RWPE1 (cell line): ENCODE measurements around the gene PDZRN4.

Experiments
- CTCF ChIA-PET: fragments of 350-600 bp; sonication (Branson Sonifier 250); formaldehyde crosslinking; extraction: SDS; loops from one replicate; lab custom pipeline; 2021; lab: Yijun Ruan, JAX
- POLR2A ChIA-PET: fragments of 400-600 bp; formaldehyde crosslinking; extraction: SDS; loops from one replicate; lab custom pipeline; 2020; ENCODE audit warnings: antibody characterized with exemption; ENCODE audit not compliant: low non-redundant PET; lab: Yijun Ruan, JAX
- DNase-seq: peaks from one replicate; pipeline ENCODE4 v3.0.0; 2012; ENCODE audit warnings: low spot score
- H3K27ac ChIP-seq: fragments of 450-650 bp; 2 replicates; pipeline ENCODE4 v1.5.1; 2017
- CTCF ChIP-seq: fragments of 450-650 bp; conservative IDR thresholded peaks from 2 replicates; pipeline ENCODE4 v1.5.1; 2017; ENCODE audit warnings: low read depth, mild to moderate bottlenecking

PDZRN4 gene

DNA sequence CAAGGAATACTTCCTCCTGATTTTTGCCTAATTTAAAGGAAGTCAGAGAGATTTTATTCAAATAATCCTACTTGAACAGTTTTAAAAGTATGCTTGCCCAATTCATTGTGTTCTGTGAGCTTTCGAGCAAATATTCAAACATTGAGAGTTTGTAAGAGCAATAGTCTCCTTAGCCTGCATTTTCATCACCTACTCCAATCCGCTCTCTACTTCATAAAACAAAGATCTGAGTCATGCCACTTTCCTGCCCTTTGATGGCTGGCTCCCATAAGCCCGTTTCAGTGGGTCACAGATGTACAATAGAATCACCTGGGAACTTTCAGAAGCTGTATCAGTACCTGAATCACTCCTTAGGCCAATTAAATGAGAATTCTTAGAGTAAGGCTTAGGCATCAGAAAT, 319.2 kb downstream of the PDZRN4 start:
- ChIA-PET POLR2A (no interaction called here), CTCF (interaction anchor here (0.6 kb wide), 1 partner anchor 18 kb away, joined by 4 read pairs; no protein-coding TSS in a partner anchor)
- no peak for DNase-seq
- no peak overlapping the region for H3K27ac ChIP-seq
- TF ChIP-seq CTCF = no peak

GRCh38 chr12:41509271-41510055, 321.3 kb downstream of the PDZRN4 start:
- TF ChIP-seq CTCF = no peak
- DNase-seq = no peak
- ChIA-PET CTCF (interaction anchor here (0.5 to 0.7 kb wide), 2 partner anchors 44 to 246 kb away, joined by 3 to 4 read pairs; no protein-coding TSS in a partner anchor), POLR2A (no interaction called here)
- H3K27ac ChIP-seq = no peak overlapping the region

- no peak for TF ChIP-seq CTCF
- CTCF ChIA-PET = no interaction called here
- no peak overlapping the region for H3K27ac ChIP-seq
- POLR2A ChIA-PET = no interaction called here
- DNase-seq = no peak
Measured at GRCh38 chr12:41510470-41510869, 322.4 kb downstream of the PDZRN4 start.

DNA sequence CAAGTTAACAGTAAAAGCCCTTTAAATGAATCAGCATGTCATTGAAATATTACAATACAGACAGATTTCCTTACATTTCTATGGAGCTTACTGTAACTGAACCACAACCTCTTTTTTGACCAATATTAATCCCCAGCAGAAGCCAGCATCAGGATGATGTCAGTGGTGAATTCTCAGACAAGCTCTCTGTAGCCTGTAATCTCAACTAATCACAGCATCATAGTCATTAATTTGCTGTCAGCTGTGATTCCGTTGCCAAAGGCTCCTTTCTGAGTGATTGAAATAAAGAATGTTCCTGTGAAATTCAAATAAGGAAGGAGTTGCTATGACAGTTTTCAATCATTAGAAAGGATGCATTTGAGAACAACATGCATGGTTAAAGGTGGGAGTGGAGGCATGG, 323.1 kb downstream of the PDZRN4 start:
- TF ChIP-seq CTCF = no peak
- POLR2A ChIA-PET = no interaction called here
- no peak for DNase-seq
- no peak overlapping the region for H3K27ac ChIP-seq
- CTCF ChIA-PET = interaction anchor here (0.8 kb wide), 1 partner anchor 63 kb away, joined by 3 read pairs; no protein-coding TSS in a partner anchor

GRCh38 chr12:41512497-41512896, 324.4 kb downstream of the PDZRN4 start:
- TF ChIP-seq CTCF = no peak
- DNase-seq = no peak
- H3K27ac ChIP-seq = no peak overlapping the region
- CTCF ChIA-PET = no interaction called here
- POLR2A ChIA-PET = no interaction called here

DNA sequence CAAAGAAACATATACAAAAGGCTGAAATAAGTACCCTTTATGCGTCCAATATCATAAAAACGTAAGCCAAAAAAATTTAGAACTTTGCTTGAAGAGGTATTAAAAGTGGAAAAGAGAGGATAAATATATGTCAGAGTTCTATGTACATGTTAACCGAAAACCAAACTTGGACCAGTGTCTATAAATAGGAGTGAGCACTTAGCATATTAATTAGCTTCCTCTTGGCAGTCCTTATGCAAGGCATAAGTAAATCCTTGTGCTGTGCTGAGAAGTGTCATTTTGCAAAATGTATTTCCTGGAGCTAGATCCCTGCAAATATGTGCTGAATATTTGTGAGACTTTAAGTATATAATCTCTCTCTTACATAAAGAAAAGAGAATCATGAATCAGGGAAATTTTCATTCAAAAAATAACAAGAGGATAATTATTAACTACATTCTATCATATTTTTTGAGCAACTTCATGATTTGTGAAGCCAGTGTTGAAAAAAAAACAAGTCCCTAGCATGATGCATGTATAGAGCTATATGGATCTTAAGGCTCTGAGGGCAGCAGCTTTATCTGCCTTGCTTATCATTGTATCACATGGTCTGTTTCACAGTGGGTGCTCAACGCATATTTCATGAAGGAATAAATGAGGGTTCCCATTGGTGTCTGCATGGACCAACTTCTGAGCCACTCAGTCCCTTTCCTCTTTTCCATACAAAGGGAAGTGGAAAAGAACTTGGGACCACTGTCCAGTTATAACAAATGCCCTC, 326.1 kb downstream of the PDZRN4 start:
- CTCF ChIA-PET = interaction anchor here (0.5 kb wide), 1 partner anchor 90 kb away, joined by 3 read pairs; no protein-coding TSS in a partner anchor
- POLR2A ChIA-PET = no interaction called here
- no peak for TF ChIP-seq CTCF
- no peak overlapping the region for H3K27ac ChIP-seq
- DNase-seq = no peak
